ENCODE measurements around the gene CAV1.

DNA sequence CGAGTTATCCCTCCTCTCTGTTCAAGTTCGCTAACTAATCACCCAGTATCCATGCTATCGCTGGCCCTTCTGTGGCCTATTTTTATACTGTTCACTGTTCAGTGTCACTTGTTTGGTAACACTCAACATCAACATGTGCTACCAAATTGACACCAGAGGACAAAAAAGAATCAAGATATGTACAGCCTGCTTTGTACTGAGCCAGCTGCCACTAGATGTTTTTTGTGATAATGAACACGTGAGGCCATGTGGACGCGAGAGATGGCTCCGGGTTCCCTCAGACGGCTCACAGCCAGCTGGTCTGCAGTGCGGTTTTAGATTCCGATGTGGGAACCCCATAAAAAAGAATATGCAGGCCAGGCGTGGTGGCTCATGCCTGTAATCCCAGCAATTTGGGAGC is 21.2 kb downstream of the CAV1 start:
- TF ChIP-seq EZH2 (IDR thresholded peaks at IDR 0.05), result no peak
- no peak for TF ChIP-seq FOXP2 (optimal IDR thresholded peaks at IDR 0.05; ENCODE audit: control extremely low read depth, extremely low read length, insufficient read depth)
